Right ventricle myocardium inferior (tissue), 1 donor: ENCODE results near the gene KRT72. TPM values are rescaled to one million over a fixed set of nuclear protein-coding genes. Genes with fewer than 3 reads are reported as not detected.
"Not testable (repeated sequence)": the region's sequence is repeated elsewhere in the genome, so short reads cannot be mapped to it uniquely, and the experiment has no call there.

Source experiments
- ATAC-seq: fragments of 200-7000 bp; cut with Tn5 transposase; one replicate; pipeline ENCODE4 v1.9.1; 2020; ENCODE audit warnings: mild to moderate bottlenecking, moderate library complexity
- DNase-seq: peaks from one replicate; pipeline ENCODE4 v3.0.0; 2021; ENCODE audit errors: missing footprints
- intact Hi-C: fragments of 100-400 bp; cut with DNase I; formaldehyde crosslinking; loops from one replicate; pipeline ENCODE4 v1.11.0; 2022
- total RNA-seq: library from RNA; stranded (reverse); fragmentation: NEBNext Ultra II Directional; extraction: Animal tissue kit (Norgen Biotek cat#: 25700); gene quantifications from one replicate; pipeline ENCODE4 v1.2.1, GENCODE V29; 2021
- donor health status: DM: no; HTN: yes; CAD: no; lungs with severe emphysema.

The KRT72 gene
- total RNA-seq, 1 donor from 2014 or later = not detected

- no peak for DNase-seq
- intact Hi-C loops = no loop called here
These were observed 11.4 kb upstream of the KRT72 start for GRCh38 chr12:52612431-52613383.

GRCh38 chr12:52611080-52611468, 9.8 kb upstream of the KRT72 start:
- intact Hi-C loops = no loop called here
- ATAC-seq = no peak
- DNase-seq = no peak

More at GRCh38 chr12:52612431-52613383, 11.4 kb upstream of the KRT72 start:
- ATAC-seq = no peak

GRCh38 chr12:52608826-52609630, 7.8 kb upstream of the KRT72 start:
- ATAC-seq = no peak
- intact Hi-C loops = no loop called here
- DNase-seq = no peak

- no peak for DNase-seq
- intact Hi-C loops = no loop called here
- no peak for ATAC-seq
These were observed 6.9 kb upstream of the KRT72 start for GRCh38 chr12:52608161-52608560.

- intact Hi-C loops = no loop called here
- no peak for DNase-seq
These were observed 6.1 kb upstream of the KRT72 start for GRCh38 chr12:52607314-52607713.

GRCh38 chr12:52606581-52607218, 5.4 kb upstream of the KRT72 start:
- no peak for DNase-seq
- intact Hi-C loops = no loop called here
- ATAC-seq = no peak

More at GRCh38 chr12:52607314-52607713, 6.1 kb upstream of the KRT72 start:
- ATAC-seq = no peak

GRCh38 chr12:52606096-52606495, 4.8 kb upstream of the KRT72 start:
- DNase-seq = no peak
- intact Hi-C loops = no loop called here
- no peak for ATAC-seq

- intact Hi-C loops = no loop called here
- DNase-seq (no peak), ATAC-seq (no peak)
These were observed 4.3 kb upstream of the KRT72 start for GRCh38 chr12:52605542-52605941.

GRCh38 chr12:52604859-52605258, 3.6 kb upstream of the KRT72 start:
- no peak for ATAC-seq
- intact Hi-C loops = no loop called here
- DNase-seq = no peak

GRCh38 chr12:52603314-52603713, 2.1 kb upstream of the KRT72 start:
- intact Hi-C loops = no loop called here
- DNase-seq = no peak
- no peak for ATAC-seq

GRCh38 chr12:52602552-52602951, 1.3 kb upstream of the KRT72 start:
- DNase-seq = no peak
- no peak for ATAC-seq
- intact Hi-C loops = no loop called here

- DNase-seq (no peak), ATAC-seq (no peak)
- intact Hi-C loops = no loop called here
These were observed 408 bp upstream of the KRT72 start for GRCh38 chr12:52601671-52602070.

GRCh38 chr12:52600475-52600874, 788 bp downstream of the KRT72 start:
- intact Hi-C loops = no loop called here
- ATAC-seq (no peak), DNase-seq (no peak)

GRCh38 chr12:52600071-52600470, 1.2 kb downstream of the KRT72 start:
- no peak for DNase-seq
- intact Hi-C loops = no loop called here

GRCh38 chr12:52598966-52599365, 2.3 kb downstream of the KRT72 start:
- ATAC-seq = no peak
- intact Hi-C loops = no loop called here
- no peak for DNase-seq

More at GRCh38 chr12:52600071-52600470, 1.2 kb downstream of the KRT72 start:
- ATAC-seq = no peak

- intact Hi-C loops, DNase-seq, ATAC-seq: not testable (repeated sequence)
These were observed 7.0 kb downstream of the KRT72 start for GRCh38 chr12:52594237-52594636.

- ATAC-seq = no peak
- intact Hi-C loops = no loop called here
- DNase-seq = no peak
These were observed 9.7 kb downstream of the KRT72 start for GRCh38 chr12:52591521-52591920.

- intact Hi-C loops = no loop called here
- ATAC-seq (no peak), DNase-seq (no peak)
These were observed 11.2 kb downstream of the KRT72 start for GRCh38 chr12:52590021-52590420.

GRCh38 chr12:52587563-52587962, 13.7 kb downstream of the KRT72 start:
- no peak for ATAC-seq
- DNase-seq = no peak
- intact Hi-C loops = loop anchor here (10.0 kb wide), 1 partner anchor 387 kb away; no protein-coding TSS in a partner anchor
